HG02973 (cell line): Measurements from ENCODE around the gene WDR20.
"Not testable (repeated sequence)": the region's sequence is repeated elsewhere in the genome, so short reads cannot be mapped to it uniquely, and the experiment has no call there.

Source experiments
- ATAC-seq: cut with Tn5 transposase; IDR thresholded peaks from one replicate; pipeline ENCODE4 v1.9.1; 2021; ENCODE audit warnings: moderate library complexity; ENCODE audit not compliant: unreplicated experiment

The WDR20 gene

GRCh38 chr14:102234331-102235264, 94.9 kb downstream of the WDR20 start:
- no peak for ATAC-seq

GRCh38 chr14:102235275-102235897, 95.7 kb downstream of the WDR20 start:
- peak; percentile 78 for ATAC-seq

- no peak for ATAC-seq
These were observed 96.3 kb downstream of the WDR20 start for GRCh38 chr14:102236026-102236425.

DNA sequence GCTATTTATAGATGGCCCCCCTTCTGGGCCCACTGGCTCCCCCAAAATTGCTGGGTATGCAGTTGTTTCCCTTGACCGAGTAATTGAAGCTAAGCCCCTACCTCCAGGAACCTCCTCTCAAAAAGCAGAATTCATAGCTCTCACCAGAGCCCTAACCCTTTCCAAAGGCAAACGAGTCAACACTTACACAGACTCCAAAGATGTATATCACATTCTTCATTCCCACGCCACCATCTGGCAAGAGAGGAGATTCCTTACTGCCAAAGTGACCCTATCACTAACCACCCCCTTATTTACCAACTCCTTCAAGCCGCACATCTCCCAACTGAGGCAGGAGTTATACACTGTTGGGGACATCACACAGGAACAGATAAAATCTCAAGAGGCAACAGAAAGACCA, 98.4 kb downstream of the WDR20 start:
- ATAC-seq, result no peak

GRCh38 chr14:102238766-102239165, 99.1 kb downstream of the WDR20 start:
- no peak for ATAC-seq

DNA sequence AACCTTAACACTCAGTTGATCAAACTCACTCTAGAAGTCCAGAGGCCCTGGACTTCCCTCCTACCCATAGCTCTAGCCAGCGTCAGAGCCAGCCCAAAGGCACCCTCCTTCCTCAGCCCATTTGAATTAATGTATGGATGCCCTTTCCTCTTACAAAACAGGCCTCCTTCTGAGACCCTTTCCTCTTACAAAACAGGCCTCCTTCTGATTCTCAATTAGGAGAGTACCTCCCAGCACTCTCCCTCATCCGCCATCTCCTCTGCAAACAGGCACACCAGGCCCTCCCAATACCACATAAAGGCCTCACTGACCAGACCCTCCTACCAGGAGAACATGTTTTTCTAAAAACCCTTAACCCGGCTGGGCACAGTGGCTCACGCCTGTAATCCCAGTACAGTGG, 99.5 kb downstream of the WDR20 start:
- no peak for ATAC-seq

DNA sequence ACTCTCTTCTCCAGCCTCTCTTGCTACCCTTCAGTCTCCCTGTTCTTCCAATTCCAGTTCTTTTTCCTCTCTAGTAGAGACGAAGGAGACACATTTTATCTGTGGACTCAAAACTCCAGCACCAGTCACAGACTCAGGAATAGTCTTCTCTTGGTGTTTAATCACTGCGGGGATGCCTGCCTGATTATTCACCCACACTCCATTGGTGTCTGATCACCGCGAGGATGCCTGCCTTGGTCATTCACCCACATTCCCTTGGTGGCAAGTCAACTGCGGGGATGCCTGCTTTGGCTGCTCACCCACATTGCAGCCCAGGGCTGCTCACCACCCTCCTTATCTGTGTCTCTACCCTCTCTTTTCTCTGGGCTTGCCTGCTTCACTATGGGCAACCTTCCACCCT, 100.8 kb downstream of the WDR20 start:
- ATAC-seq, result not testable (repeated sequence)

- no peak for ATAC-seq
These were observed 101.5 kb downstream of the WDR20 start for GRCh38 chr14:102241147-102241546.

DNA sequence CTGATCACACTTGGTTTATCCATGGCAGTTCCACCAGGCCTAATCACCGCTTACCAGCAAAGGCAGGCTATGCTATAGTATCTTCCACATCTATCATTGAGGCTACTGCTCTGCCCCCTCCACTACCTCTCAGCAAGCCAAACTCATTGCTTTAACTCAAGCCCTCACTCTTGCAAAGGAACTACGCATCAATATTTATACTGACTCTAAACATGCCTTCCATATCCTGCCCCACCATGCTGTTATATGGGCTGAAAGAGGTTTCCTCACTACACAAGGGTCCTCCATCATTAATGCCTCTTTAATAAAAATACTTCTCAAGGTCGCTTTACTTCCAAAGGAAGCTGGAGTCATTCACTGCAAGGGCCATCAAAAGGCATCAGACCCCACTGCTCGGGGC, 104.1 kb downstream of the WDR20 start:
- not testable (repeated sequence) for ATAC-seq

- no peak for ATAC-seq
These were observed 106.4 kb downstream of the WDR20 start for GRCh38 chr14:102246071-102246470.

GRCh38 chr14:102248121-102248520, 108.4 kb downstream of the WDR20 start:
- no peak for ATAC-seq

GRCh38 chr14:102249041-102249440, 109.3 kb downstream of the WDR20 start:
- no peak for ATAC-seq

DNA sequence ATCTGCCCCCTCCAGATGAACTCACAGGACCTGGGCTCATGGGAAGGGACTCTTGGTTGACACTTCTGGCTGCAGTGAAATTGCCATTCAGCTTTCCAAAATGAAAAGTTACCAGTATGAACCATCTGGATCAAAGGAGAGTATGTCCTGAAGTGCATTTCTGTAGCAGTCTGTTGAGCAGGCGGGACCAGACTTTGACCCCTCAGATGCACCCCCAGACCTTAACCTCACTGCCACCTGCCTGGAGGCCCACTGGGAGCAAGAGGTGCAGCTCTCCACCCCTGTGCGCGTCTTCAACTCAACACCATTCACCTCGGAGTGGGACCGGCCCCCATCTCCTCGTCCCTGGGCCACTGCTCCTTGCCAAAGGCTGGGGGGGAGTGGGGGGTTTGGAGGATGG, 110.3 kb downstream of the WDR20 start:
- ATAC-seq, result no peak

DNA sequence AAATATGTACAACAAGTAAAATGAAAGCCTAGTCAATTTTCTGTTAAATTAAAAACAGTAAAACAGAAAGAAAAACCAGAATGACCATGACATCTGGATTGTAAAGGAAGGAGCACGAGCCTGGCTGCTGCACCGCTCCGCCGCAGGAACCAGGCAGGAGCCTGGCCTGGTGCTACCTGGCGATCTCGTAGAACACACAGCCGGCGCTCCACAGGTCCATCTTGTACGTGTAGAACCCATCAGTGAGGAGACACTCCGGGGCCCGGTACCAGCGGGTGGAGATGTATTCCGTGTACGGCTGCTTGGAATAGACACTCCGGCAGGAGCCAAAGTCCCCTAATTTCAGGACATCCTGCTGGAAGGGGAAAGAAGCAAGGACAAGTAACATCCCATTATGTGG, 110.9 kb downstream of the WDR20 start:
- ATAC-seq, result no peak

DNA sequence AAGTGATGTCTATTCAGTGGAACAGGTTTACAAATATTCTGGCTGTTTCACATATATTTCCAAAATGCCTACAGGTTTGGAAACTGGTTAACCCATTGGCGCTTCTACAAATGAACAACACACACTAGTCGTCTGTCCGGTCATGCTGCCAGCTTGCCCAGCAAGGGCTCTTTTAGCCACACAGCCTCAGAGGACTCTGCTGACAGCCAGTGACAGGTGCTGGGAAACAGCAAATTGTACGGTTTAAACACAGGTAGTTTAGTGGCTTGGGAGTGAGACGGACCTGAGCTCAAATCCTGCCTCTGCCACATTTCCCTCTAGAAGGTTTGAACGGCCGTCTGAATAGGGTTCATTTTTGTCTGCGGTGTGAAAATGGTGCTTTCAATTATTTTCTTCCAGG, 111.5 kb downstream of the WDR20 start:
- ATAC-seq, result no peak

DNA sequence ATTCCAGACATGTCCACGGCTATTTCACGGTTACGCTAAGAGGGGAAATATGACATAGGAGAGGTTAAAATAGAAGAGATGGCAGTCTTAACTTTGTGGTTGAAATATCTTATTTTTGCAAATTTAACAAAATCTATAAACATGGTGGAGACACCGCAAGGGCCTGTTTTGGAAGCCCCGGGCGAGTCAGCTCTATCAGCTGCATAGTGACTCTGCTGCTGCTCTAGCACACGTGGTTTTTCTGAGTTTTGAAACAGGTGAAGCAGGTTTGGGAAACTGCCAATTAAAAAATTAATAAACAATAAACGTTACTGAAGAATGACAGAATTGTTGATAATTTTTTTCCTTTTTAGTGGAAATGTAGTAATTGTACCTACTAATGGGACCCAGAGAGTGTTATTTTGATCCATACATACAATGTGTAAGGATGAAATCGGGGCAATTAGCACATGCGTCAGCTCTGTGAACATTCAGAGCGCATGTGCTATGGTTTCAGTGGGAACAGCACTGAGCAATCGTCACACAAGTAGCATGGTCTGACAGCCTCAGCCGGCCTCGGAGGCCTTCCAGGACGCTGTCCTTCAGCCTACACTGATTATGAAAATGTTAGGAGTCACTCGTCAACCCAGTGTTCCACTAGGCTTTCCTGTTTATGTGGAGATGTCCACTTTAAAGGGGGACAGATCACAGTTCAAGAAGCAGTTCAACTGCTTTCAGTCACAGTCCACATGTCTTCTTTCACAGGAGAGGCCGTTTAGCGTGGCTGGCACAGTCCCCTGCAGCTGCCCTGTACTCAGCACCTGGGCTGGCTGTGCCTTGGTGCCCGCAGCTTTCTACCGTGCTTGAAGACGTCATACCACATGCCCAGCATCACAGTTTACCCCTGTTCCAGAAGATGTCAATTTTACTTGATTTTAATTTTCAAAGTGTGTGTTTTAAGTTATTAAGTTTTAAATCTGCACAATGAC, 113.4 kb downstream of the WDR20 start:
- no peak for ATAC-seq

DNA sequence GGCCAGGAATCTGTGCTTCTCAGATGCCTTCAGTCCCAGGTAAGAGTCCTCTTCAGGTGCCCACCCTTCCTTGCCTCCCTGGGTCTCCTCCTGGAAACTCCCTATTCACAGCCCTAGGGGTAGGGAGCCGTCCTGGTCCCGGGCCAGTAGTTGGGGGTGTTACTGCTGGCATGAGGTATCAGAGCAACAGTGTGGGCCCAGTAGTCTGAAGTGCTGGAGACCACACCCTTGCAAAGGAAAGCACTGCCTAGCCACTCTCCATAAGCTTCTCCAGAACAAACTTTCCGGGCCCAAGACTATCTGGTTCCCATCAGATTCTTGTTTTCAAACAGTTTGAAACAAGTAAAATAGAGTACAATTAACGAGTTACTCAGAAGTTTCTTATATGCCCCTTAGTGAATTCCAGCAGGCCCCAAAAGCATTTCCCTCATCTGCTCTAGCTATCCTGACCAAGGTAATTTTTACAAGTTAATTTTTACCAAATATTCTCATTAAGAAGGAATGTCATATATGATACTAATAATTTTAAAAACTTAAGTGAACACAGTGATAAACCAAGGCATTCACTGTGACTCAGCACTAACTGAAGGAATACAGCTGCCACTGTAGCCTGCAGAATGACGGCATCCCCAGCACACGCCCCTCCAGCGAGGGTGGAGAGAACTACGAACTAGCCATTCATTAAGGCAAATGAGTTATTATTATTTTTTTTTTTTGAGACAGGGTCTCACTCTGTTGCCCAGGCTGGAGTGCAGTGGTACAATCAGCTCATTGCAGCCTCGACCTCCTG, 115.9 kb downstream of the WDR20 start:
- ATAC-seq, result no peak

GRCh38 chr14:102256716-102257115, 117.0 kb downstream of the WDR20 start:
- no peak for ATAC-seq

DNA sequence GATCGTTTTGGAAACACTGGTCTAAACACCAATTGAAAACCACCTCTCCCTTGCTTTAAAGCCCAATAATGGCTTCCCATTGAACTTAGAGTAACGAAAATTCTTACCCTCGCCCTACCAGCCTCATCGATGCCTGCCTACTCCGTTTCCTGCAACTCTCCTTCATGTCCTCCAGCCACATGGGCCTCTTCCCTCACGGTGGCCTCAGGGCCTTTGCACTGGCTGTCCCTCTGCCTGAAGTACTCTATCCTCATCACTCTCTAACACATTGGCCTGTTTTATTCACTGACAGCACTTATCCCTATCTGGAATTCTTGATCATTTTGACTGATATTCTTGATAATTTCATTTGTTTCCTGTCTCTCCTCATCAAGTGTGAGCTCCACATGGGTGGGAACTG, 118.4 kb downstream of the WDR20 start:
- ATAC-seq, result no peak
